Naive thymus-derived CD8-positive, alpha-beta T cell (primary cell): ENCODE results near the gene EOMES. TPM values are rescaled to one million over a fixed set of nuclear protein-coding genes. Genes with fewer than 3 reads are reported as not detected.
A peak's percentile ranks its signal among the peaks of the same experiment; 100 is the strongest.

Experiments
- ATAC-seq, 2 donors: fragments of 150-1000 bp; cut with Tn5 transposase in 1 of 2; sonication (Bioruptor Pico), chemical (Tn5 transposase) in 1 of 2; 1 replicate in 1 of 2; 2 replicates in 1 of 2; pipeline ENCODE4 v1.10.0; 2021; ENCODE audit warnings: mild to moderate bottlenecking in 2 of 2, moderate library complexity in 2 of 2
- POLR2A ChIA-PET: fragments of 350-600 bp; sonication (Branson Sonifier 250); formaldehyde crosslinking; loops from one replicate; lab custom pipeline; 2021; ENCODE audit warnings: antibody characterized with exemption; lab: Charles Lee
- DNase-seq, 10 donors: peaks; one replicate each; pipeline versions ENCODE4 v3.0.0 to v3.0.0-alpha.2; 2020 to 2022
- H3K27ac Mint-ChIP-seq, 10 donors: one replicate each; pipeline ENCODE4 v1.8.0; 2020 to 2022; ENCODE audit warnings: mild to moderate bottlenecking in 10 of 10, mixed read lengths in 10 of 10, moderate library complexity in 4 of 10, inconsistent platforms in 1 of 10
- H3K27me3 Mint-ChIP-seq, 5 donors: one replicate each; pipeline ENCODE4 v1.8.0; 2021 to 2022; ENCODE audit warnings: mixed read lengths in 5 of 5
- H3K36me3 Mint-ChIP-seq, 3 donors: one replicate each; pipeline ENCODE4 v1.8.0; 2020 to 2022; ENCODE audit warnings: mixed read lengths in 3 of 3, mild to moderate bottlenecking in 2 of 3, inconsistent platforms in 1 of 3
- H3K4me1 Mint-ChIP-seq, 4 donors: one replicate each; pipeline ENCODE4 v1.8.0; 2021 to 2022; ENCODE audit warnings: mixed read lengths in 4 of 4
- H3K4me3 Mint-ChIP-seq, 10 donors: one replicate each; pipeline ENCODE4 v1.8.0; 2020 to 2022; ENCODE audit warnings: mild to moderate bottlenecking in 10 of 10, mixed read lengths in 10 of 10, moderate library complexity in 6 of 10, inconsistent platforms in 1 of 10
- H3K9me3 Mint-ChIP-seq, 9 donors: one replicate each; pipeline ENCODE4 v1.8.0; 2020 to 2022; ENCODE audit warnings: mixed read lengths in 9 of 9, mild to moderate bottlenecking in 3 of 9, inconsistent platforms in 1 of 9, moderate library complexity in 1 of 9
- polyA plus RNA-seq, 3 donors: library from polyadenylated mRNA; unstranded; fragments of 300-500 nt; fragmentation: Illumina TruSeq; gene quantifications; one replicate each; pipeline ENCODE4 v1.2.3, GENCODE V29; 2021
- total RNA-seq, 8 experiments: library from RNA in 2 of 8; stranded (reverse) in 2 of 8; gene quantifications; one replicate each; pipeline ENCODE4 v1.2.3 and lab custom pipeline; 2021 to 2026

EOMES gene
- total and polyA plus RNA-seq, 5 experiments from 2014 or later: 4.6 to 103 (median 6.2) TPM

DNA sequence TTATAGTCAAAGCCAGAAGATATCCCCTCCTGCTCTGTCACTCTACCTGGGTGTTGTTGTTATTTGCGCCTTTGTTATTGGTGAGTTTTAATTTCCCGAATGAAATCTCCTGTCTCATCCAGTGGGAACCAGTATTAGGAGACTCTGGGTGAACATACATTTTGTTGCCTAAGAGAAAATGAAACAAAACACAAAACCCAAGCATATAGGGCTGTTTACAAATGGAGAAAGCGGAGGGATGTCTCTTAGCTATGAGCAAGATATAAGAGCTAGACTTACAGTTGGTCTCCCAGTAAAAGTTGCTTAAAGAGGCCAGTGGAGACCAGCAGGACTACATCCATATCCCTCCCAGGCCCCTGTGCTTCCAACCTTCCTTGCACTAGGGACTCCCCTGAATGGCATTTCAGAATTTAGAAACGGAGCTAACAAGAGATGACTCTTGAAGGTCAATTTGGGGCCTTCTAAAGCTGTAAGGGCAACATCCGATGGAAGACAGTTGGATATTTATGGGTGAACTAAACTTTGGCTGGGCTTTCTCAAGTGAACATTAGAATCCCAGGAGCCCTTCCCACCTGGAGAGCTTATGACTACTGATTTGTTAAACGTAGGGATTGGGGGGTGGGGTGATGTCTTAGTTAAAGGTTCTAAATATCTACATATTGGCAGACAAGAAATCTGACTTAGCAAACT, 2.7 kb downstream of the EOMES start:
- Mint-ChIP-seq H3K36me3 (peaks cover 0 to 18% (median 11%) of the 10 kb centered on the region in 3 donors), H3K27me3 (peaks cover 12 to 39% (median 34%) of the 10 kb centered on the region in 5 donors), H3K27ac (peak overlapping the region in 4 of 10 donors; percentile 29 to 89 (median 74)), H3K4me3 (peak overlapping the region; percentile 47 to 98 (median 86)), H3K9me3 (no peaks in the 10 kb centered on the region), H3K4me1 (peaks cover 12 to 62% (median 52%) of the 10 kb centered on the region in 4 donors)
- ATAC-seq: no peak
- no peak for DNase-seq
- POLR2A ChIA-PET: interaction anchor here (0.6 to 1.4 kb wide), 3 partner anchors 540 to 630 kb away, joined by 3 to 5 read pairs (median 3); no protein-coding TSS in a partner anchor

GRCh38 chr3:27718459-27718858, 3.7 kb downstream of the EOMES start:
- Mint-ChIP-seq H3K27me3 (peaks cover 6 to 39% (median 33%) of the 10 kb centered on the region in 5 donors), H3K4me1 (peaks cover 17 to 62% (median 52%) of the 10 kb centered on the region in 4 donors), H3K36me3 (peaks cover 0 to 18% (median 11%) of the 10 kb centered on the region in 3 donors), H3K27ac (peak overlapping the region in 5 of 10 donors; percentile 43 to 89 (median 56)), H3K9me3 (no peaks in the 10 kb centered on the region), H3K4me3 (peak overlapping the region in 5 of 10 donors; percentile 1 to 98 (median 17))
- ATAC-seq (no peak), DNase-seq (no peak)
- POLR2A ChIA-PET: no interaction called here

GRCh38 chr3:27717200-27717852, 4.8 kb downstream of the EOMES start:
- Mint-ChIP-seq H3K27ac (peak overlapping the region in 5 of 10 donors; percentile 57 to 89 (median 63)), H3K4me3 (peak overlapping the region in 3 of 10 donors; percentile 16 to 98 (median 89)), H3K4me1 (peaks cover 20 to 62% (median 46%) of the 10 kb centered on the region in 4 donors), H3K27me3 (peaks cover 4 to 40% (median 32%) of the 10 kb centered on the region in 5 donors), H3K36me3 (peaks cover 0 to 18% (median 11%) of the 10 kb centered on the region in 3 donors), H3K9me3 (no peaks in the 10 kb centered on the region)
- POLR2A ChIA-PET: no interaction called here
- DNase-seq (no peak), ATAC-seq (no peak)

DNA sequence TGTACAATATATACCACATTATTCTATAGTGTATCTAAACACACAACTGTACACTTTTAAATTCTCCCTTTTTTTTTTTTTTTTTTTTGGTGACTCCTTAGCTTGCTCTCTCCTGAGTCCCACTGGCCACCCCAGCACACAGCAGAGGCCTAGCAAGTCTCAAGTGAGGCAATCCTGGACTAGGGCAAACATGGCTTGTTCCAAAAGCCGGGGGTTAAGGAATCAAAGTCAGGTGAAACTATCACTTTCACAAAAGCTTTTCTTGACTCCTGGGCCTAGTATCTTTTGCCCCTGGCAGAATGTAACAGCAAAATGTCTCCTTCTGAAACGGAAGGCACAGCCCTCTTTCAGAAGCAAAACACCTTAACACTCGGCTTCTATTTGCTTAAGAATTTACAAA, 5.8 kb downstream of the EOMES start:
- H3K4me1 Mint-ChIP-seq: peaks cover 23 to 65% (median 48%) of the 10 kb centered on the region in 4 donors
- H3K36me3 Mint-ChIP-seq: peaks cover 0 to 20% (median 14%) of the 10 kb centered on the region in 3 donors
- peak overlapping the region in 2 of 10 donors; percentile 61 to 84 for H3K27ac Mint-ChIP-seq
- H3K9me3 Mint-ChIP-seq: no peaks in the 10 kb centered on the region
- H3K27me3 Mint-ChIP-seq: peaks cover 4 to 46% (median 34%) of the 10 kb centered on the region in 5 donors
- H3K4me3 Mint-ChIP-seq: peak overlapping the region in 7 of 10 donors; percentile 29 to 98 (median 43)
- POLR2A ChIA-PET: interaction anchor here (0.6 to 1.3 kb wide), 3 partner anchors 370 to 608 kb away, joined by 3 read pairs; no protein-coding TSS in a partner anchor
- DNase-seq: no peak
- no peak for ATAC-seq

DNA sequence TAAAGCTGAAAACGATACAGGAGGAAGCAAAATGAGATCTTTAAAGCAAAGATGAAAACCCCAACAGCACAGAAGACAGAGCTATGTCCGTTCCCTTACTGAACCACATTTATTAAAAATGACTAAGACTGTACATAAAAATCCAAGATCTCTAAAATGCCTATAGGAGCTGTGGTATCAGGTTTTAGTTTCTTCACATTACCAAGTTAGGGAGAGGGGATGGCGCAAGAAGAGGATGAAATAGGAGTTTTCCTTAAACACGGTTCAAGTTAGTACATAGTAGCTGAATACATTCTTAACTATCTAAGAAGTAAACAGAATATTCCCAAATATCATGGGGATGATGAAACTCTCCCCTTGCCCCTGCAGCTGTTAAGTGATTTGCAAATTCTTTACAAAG, 6.3 kb downstream of the EOMES start:
- Mint-ChIP-seq H3K27me3 (peaks cover 4 to 47% (median 32%) of the 10 kb centered on the region in 5 donors), H3K27ac (peak overlapping the region in 4 of 10 donors; percentile 14 to 84 (median 59)), H3K4me3 (peak overlapping the region; percentile 3 to 98 (median 58)), H3K4me1 (peaks cover 21 to 61% (median 45%) of the 10 kb centered on the region in 4 donors), H3K36me3 (peaks cover 0 to 20% (median 14%) of the 10 kb centered on the region in 3 donors), H3K9me3 (no peaks in the 10 kb centered on the region)
- POLR2A ChIA-PET: interaction anchor here (0.9 to 1.3 kb wide), 2 partner anchors 572 to 608 kb away, joined by 3 read pairs; no protein-coding TSS in a partner anchor
- ATAC-seq: no peak
- no peak for DNase-seq

GRCh38 chr3:27715454-27715806, 6.7 kb downstream of the EOMES start:
- DNase-seq (no peak), ATAC-seq (no peak)
- H3K36me3 Mint-ChIP-seq: peaks cover 0 to 20% (median 14%) of the 10 kb centered on the region in 3 donors
- POLR2A ChIA-PET: interaction anchor here (0.5 to 1.1 kb wide), 3 partner anchors 594 to 634 kb away, joined by 3 read pairs; partner anchors contain the start of genes AZI2 and ZCWPW2
- peak overlapping the region in 3 of 10 donors; percentile 14 to 87 (median 61) for H3K27ac Mint-ChIP-seq
- H3K4me1 Mint-ChIP-seq: peaks cover 19 to 57% (median 42%) of the 10 kb centered on the region in 4 donors
- no peaks in the 10 kb centered on the region for H3K9me3 Mint-ChIP-seq
- H3K27me3 Mint-ChIP-seq: peaks cover 4 to 51% (median 28%) of the 10 kb centered on the region in 5 donors
- peak overlapping the region; percentile 87 to 100 (median 98) for H3K4me3 Mint-ChIP-seq

GRCh38 chr3:27714692-27715453, 7.2 kb downstream of the EOMES start:
- ATAC-seq: peak; percentile 20 to 26
- Mint-ChIP-seq H3K4me1 (peaks cover 19 to 53% (median 40%) of the 10 kb centered on the region in 4 donors), H3K27ac (peak overlapping the region in 9 of 10 donors; percentile 47 to 88 (median 75)), H3K9me3 (no peaks in the 10 kb centered on the region), H3K27me3 (peaks cover 6 to 57% (median 31%) of the 10 kb centered on the region in 5 donors), H3K4me3 (peak overlapping the region; percentile 87 to 100 (median 98)), H3K36me3 (peaks cover 0 to 20% (median 14%) of the 10 kb centered on the region in 3 donors)
- DNase-seq: peak in 3 of 10 donors; percentile 25 to 31 (median 27)
- POLR2A ChIA-PET: interaction anchor here (0.5 to 1.1 kb wide), 2 partner anchors 595 to 634 kb away, joined by 3 read pairs; partner anchors contain the start of genes AZI2 and ZCWPW2

DNA sequence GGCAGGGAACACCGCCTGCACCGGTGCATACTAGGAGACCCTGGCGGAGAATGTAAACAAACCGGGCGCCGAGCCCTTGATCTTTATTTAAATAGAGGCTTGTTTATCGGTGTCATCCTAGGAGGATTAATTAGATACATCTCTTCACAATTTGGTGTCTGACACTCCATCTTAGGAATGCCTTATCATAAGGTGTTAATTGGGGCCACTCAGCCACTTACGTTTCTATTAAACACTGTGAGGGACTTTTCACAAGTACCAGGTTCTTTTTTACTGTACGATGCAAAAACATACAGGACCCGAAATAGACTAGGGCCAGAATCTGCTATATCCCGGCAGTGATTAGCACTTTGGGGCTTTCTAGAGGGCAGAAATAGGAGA, 8.0 kb downstream of the EOMES start:
- POLR2A ChIA-PET: no interaction called here
- peaks cover 19 to 46% (median 37%) of the 10 kb centered on the region in 4 donors for H3K4me1 Mint-ChIP-seq
- peaks cover 0 to 20% (median 14%) of the 10 kb centered on the region in 3 donors for H3K36me3 Mint-ChIP-seq
- peak overlapping the region; percentile 87 to 100 (median 98) for H3K4me3 Mint-ChIP-seq
- no peak for ATAC-seq
- peaks cover 9 to 59% (median 31%) of the 10 kb centered on the region in 5 donors for H3K27me3 Mint-ChIP-seq
- peak overlapping the region in 8 of 10 donors; percentile 51 to 88 (median 73) for H3K27ac Mint-ChIP-seq
- DNase-seq: no peak
- no peaks in the 10 kb centered on the region for H3K9me3 Mint-ChIP-seq

GRCh38 chr3:27713435-27714145, 8.5 kb downstream of the EOMES start:
- no peak for DNase-seq
- Mint-ChIP-seq H3K4me3 (peak overlapping the region; percentile 87 to 100 (median 98)), H3K27ac (peak overlapping the region in 9 of 10 donors; percentile 13 to 94 (median 83)), H3K36me3 (peaks cover 0 to 18% (median 14%) of the 10 kb centered on the region in 3 donors), H3K9me3 (no peaks in the 10 kb centered on the region), H3K4me1 (peaks cover 19 to 45% (median 37%) of the 10 kb centered on the region in 4 donors), H3K27me3 (peaks cover 9 to 59% (median 33%) of the 10 kb centered on the region in 5 donors)
- ATAC-seq: no peak
- POLR2A ChIA-PET: interaction anchor here (1.7 to 2.3 kb wide), 5 partner anchors 8 to 635 kb away, joined by 4 to 16 read pairs (median 11); partner anchors contain the start of genes AZI2, EOMES and ZCWPW2

GRCh38 chr3:27713078-27713423, 9.1 kb downstream of the EOMES start:
- Mint-ChIP-seq H3K27me3 (peaks cover 9 to 59% (median 34%) of the 10 kb centered on the region in 5 donors), H3K27ac (peak overlapping the region in 9 of 10 donors; percentile 2 to 94 (median 87)), H3K9me3 (no peaks in the 10 kb centered on the region), H3K4me3 (peak overlapping the region; percentile 87 to 100 (median 98)), H3K36me3 (peaks cover 0 to 14% (median 13%) of the 10 kb centered on the region in 3 donors), H3K4me1 (peaks cover 19 to 45% (median 37%) of the 10 kb centered on the region in 4 donors)
- DNase-seq: no peak
- POLR2A ChIA-PET: interaction anchor here (1.7 to 2.3 kb wide), 5 partner anchors 8 to 636 kb away, joined by 4 to 16 read pairs (median 11); partner anchors contain the start of genes AZI2, EOMES and ZCWPW2
- no peak for ATAC-seq
